GM19468 (cell line): ENCODE data around the gene SFTA2.
"Not testable (repeated sequence)": the region's sequence is repeated elsewhere in the genome, so short reads cannot be mapped to it uniquely, and the experiment has no call there.

Experiments
- ATAC-seq: cut with Tn5 transposase; IDR thresholded peaks from one replicate; pipeline ENCODE4 v1.9.1; 2021; ENCODE audit warnings: mild to moderate bottlenecking, moderate library complexity, moderate number of reproducible peaks; ENCODE audit not compliant: unreplicated experiment; ENCODE audit errors: extremely low read depth

Gene SFTA2

DNA sequence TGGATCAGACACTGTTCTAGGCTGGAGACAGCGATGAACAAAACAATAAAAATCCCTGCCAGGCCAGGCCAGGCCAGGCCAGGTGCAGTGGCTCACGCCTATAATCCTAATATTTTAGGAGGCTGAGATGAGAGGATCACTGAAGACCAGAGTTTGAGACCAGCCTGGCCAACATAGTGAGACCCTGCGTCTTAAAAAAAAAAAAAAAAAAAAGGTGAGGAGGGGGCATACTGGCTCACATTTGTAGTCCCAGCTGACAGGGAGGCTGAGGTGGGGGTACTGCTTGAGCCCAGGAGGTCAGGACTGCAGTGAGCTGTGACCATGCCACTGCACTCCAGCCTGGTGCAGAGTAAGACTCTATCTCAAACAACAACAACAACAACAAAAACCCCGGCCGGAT is 13.3 kb upstream of the SFTA2 start:
- ATAC-seq = no peak

DNA sequence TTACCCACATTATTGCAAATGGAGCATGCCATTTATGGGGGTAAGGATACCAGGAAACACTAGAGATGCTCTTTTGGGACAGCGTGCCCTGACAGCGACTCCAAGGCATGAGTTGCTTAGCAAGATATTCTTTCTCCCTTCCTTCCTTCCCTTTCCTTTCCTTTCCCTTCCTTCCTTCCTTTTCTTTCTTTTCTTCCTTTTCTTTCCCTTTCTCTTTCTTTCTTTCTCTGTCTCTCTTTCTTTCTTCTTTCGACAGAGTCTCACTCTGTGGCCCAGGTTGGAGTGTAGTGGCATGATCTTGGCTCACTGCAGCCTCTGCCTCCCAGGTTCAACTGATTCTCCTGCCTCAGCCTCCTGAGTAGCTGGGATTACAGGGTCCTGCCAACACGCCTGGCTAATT is 12.1 kb upstream of the SFTA2 start:
- ATAC-seq = no peak

DNA sequence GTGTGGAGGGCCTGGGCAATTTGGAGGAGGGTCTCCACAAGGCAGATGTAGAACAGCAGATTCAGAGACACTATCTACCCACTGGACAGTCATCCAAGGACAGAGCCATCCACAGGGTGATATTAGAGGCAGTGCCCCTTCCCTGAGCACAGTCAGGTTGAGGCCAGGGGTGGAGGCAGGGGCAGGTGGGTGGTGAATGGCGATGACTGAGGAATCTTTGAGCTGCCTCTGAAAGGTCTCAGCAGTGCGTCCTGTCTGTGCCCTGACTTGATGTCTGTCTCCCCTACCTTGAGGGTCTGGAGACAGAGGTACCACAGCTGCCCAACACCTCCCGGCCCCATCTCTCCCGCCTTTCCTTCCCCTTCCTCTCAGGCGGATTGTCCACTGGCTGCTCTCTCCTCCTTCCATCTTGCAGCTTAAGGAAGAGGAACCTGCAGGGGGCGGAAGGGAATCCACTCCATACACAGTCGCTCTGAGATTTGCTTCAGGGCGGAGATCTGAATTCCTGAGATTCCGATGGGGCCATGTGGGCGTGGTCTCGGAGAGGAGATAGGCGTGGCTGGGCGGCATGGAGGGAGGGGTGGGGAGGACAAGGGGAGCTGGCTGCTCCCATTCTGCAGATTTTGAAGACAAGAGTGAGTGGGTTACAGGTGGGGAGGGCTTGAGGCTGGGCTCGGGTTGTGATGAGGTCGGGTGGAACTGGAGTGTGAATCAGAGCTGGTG is 10.5 kb upstream of the SFTA2 start:
- ATAC-seq = no peak

DNA sequence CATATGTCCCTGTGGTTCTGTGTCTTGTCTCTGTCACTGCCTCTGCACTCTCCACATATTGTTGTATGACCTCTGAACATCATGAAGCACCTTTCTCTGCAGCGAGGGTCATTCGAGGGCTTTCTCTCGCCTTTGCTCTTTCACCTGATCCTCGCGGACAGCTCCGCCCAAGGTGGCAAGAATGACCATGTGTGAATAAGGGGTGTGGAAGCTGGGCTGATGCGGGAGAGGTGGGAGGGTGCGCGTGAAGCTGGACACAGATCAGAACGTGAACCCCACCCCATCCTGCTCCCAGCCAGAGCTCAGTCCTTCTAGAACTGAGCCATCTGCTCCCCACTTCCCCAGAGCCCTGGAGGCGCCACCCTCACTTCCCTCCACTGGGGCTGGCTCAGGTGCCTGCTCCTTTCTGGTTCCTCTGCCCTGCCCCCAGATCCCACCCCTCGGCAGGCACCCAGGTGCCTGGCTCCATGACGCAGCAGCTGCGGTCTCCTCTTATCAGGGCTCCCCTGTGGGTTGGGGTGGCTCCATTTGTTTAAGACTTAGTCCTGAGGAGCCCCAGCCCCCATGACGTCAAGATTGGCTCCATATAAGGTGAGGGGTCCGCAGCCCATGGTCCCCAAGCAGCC is 8.5 kb upstream of the SFTA2 start, which contains the start of gene MUCL3:
Gene MUCL3 (plus strand): TSS at position 613 of the 626 bp plus-strand sequence. CDS start 27 bp downstream, outside the sequence.
- ATAC-seq = no peak

DNA sequence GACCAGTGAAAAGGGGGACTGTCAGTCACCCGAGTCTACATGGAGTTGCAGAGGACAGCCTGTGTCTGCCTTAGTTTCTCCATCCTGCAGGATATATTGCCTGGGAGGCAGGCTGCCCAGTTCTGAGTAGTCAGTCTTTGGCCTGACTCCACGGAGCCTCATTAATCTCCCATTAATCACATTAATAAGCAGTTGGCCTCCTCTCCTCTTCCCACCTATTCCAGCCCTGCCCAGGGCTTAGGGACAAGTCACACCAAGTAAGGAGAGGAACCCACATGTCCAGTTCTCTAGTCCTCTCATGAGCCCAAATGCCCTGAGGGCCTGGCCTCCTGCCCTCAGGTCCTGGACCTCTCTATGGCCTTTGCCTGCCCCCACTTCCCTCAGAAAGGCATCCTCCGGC is 7.5 kb upstream of the SFTA2 start:
- no peak for ATAC-seq

DNA sequence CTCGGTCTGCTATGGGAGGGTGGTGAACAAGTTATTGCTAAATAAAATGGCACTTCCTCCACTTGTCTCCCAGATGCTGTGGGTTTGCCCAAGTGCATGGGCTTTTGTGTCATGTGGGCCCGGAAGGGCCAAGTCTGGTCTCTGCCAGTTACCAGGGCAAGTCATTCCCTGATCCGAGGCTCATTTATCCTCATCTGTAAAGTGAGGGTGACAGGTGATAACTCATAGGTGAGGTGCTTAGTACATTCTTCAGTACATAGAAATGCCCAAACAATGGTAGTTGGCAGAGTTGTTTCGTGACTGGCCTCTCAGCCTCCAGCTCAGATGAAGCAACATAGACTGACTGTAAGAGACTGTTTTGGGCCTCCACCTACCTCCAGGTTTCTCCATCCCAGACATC is 6.8 kb upstream of the SFTA2 start:
- ATAC-seq = no peak

DNA sequence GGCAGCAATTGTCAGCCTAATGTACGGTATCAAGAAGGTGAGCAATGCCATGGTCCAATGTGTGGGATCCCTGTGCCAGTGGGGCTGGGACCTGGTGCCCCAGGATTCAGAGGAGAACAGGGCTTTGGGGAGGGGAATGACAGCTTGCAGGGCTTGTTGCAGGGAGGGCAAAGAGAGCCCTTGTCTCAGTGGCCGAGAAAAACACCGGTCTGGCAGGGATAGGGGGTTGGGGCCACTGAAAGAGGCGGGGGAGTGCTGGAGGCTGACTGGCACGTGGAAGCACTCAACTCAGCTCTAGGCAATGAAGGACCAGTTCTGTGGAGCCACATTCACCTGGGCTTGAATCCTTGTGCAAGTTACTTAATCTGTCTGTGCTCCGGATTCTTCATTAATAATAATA is 5.3 kb upstream of the SFTA2 start:
- ATAC-seq = no peak

DNA sequence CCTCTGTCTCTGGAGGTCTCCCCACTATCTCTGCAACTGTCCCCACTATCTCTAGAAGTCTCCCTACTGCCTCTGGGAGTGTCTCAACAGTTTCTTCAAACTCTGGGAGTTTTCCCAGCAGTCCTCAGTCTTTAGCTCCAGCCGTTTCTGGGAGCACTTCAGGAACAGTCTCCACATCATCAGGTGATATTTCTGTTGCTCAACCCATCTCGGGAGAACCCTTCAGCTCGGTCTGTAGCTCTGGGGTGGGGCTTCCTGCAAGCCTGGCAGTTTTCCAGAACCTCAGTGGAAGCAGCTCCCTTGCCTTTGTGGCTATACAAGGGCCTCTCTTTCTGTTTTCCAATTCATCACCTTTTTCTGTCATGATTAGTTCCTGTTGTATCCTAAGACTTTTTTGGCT is 3.0 kb upstream of the SFTA2 start:
- no peak for ATAC-seq

DNA sequence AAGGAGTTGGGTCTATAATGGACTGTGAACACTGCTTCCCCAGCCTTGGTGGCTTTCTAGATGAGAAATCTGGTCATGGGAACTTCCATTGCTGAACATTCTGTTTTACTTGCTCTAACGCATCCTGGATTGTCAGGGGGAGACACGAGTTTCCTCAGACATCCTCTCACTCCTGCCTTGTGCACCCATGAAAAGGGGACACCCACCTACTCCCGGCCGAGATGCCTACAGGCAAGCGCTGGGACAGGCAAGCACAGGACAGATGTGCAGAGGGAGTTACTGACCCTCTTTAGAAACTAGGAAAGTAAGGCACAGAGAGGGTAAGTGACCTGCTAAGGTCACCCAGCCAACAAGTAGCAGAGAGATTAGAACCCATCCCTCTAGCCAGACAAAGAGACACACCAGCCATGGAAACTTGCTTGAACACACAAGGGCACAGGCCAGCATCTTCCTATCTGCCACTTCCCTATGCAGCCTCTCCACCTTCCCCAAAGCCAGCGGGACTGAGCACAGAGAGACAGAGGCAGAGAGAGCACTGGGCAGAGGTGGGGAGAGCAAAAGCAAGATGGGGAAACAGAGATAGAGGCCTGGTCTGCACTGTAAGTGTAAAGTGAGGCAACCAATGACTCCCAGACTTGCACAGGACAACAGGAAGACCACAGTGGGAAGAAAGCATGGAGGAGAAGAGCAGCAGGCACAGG is 845 bp upstream of the SFTA2 start:
- no peak for ATAC-seq

DNA sequence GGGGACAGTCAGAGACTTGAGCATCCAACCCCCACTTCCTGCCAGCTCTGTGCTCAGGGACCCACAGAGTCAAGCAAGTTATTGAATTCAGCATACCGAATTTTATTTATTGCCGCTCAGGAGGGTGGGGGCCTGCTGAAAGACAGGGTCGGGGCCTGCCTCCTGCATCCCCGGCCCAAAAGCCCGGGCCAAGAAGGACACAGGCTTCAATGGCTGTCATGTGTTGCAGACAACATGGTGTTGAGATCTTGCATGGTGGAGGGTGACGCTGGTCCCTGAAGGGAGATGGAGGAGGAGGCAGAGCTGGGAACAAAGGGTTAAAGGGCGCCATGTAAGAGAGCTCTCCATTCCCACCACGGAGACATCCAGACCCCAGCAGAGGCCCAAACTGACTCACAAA is 698 bp downstream of the SFTA2 start:
- ATAC-seq = no peak

DNA sequence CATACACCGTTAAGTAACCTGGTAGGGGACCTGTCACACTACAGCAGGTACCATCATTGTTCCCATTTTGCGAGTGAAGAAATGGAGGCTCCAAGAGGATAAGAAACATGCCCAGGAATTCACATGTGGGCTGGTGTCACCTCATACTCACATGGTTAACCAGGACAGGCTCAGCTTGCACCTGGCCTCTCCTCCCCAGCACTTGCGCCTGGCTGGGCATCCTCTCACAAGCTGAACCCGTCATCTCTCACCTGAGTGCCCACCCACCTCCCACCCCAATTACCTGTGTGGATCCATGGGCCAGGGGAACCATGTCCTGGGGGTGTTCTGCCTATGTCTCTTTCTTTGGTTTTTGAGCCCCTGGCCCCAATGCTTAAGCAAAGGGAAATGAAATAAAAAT is 1.5 kb downstream of the SFTA2 start:
- no peak for ATAC-seq

DNA sequence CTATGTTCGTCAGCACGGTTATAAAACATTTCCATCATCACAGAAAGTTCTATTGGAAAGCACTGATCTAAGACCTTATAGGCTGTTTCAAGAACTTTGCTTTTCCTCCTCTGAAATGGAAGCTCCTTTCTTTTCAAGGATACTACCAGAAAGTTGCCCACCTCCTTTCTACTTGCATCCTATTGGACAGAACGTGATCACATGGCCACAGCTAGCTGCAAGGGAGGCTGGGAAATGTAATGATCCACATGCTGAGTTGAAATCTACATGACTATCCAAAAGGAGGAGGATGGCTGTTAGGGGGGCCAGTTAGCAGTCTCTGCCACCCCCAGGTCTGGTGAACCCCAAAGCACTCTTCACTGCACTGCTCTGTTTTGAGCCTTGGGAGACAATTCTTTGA is 3.3 kb downstream of the SFTA2 start:
- no peak for ATAC-seq

DNA sequence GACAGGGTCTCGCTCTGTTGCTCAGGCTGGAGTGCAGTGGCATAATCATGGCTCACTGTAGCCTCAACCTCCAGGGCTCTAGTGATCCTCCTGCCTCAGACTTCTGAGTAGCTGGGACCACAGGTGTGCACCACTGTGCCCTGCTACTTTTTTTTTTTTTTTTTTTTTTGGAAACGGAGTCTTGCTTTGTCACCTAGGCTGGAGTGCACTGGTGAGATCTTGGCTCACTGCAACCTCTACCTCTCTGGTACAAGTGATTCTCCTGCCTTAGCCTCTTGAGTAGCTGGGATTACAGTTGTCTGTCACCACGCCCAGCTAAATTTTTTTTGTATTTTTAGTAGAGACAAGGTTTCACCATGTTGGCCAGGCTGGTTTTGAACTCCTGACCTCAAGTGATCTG is 4.9 kb downstream of the SFTA2 start:
- not testable (repeated sequence) for ATAC-seq

DNA sequence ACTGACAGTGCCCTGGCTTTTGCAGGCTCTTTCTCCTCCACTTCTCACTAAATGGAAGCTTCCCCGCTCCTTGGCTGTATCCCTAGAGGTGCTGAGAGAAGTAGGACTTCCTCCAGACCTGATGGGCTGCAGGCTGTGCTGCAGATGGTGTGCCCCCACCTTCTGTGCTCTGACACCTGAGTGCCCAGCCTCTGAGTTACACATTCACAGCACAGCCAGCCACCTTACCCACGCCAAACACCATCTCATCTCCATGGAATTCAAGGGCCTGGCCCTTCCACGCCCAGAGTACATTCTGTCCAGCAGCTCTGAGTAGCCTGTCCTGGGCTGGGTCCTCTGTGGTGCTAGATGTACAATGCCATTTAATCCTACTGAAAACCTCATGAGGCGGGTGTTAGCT is 5.3 kb downstream of the SFTA2 start:
- no peak for ATAC-seq

DNA sequence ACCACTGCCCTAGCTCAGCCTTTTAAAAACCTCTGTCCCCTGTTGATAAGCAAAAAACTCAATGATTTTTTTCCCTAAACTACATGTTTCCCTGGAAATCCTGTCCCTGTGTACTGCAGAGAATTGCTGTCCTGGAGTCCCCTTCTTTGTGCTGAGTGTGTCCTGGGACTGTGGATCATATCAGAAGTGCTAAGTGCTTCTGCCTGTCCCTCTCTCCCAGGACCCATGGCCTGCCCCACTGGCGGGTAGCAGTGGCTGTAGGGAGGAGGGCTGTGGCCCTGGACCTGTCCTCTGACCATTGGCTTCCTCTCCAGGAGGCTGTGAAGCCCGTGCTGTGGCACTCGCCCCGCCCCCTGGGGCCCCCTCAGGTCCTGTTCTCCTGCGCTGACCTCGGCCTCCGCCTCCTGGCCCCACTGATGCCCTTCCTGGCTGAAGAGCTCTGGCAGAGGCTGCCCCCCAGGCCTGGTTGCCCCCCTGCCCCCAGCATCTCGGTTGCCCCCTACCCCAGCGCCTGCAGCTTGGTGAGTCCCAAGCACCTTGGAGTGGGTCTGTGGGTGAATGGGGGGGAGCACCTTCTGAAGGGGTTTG is 7.8 kb downstream of the SFTA2 start:
- not testable (repeated sequence) for ATAC-seq

DNA sequence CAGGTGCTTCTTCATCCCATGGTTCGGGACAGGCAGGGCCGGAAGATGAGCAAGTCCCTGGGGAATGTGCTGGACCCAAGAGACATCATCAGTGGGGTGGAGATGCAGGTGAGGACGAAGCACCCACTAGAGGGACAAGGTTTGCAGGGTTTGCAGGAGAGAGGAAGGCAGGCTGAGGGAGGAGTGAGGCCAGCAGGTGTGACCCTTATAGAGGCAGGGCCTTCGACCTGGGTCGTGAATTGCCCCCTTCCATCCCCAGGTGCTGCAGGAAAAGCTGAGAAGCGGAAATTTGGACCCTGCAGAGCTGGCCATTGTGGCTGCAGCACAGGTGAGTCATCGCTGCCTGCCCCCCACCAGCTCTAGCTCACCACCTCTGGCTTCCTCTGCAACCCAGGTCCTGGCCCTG is 9.5 kb downstream of the SFTA2 start:
- ATAC-seq = no peak

DNA sequence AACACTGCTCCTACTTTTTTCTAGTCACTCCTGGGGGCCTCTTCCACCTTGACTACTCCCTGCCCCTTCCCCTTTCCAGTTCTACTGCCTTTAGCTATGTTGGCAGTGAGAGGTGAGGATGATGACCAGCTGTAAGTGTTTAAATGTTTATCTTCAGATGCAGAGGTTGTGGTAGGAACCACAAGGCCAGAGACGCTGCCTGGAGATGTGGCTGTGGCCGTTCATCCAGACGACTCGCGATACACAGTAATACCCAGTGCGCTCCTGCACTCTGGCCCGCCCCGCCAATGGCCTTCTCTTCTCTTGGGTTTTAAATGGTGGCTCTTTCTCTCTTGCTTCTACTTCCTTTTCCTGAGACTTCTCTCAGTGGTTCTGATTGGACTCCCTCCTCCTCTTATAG is 13.3 kb downstream of the SFTA2 start:
- ATAC-seq = no peak

DNA sequence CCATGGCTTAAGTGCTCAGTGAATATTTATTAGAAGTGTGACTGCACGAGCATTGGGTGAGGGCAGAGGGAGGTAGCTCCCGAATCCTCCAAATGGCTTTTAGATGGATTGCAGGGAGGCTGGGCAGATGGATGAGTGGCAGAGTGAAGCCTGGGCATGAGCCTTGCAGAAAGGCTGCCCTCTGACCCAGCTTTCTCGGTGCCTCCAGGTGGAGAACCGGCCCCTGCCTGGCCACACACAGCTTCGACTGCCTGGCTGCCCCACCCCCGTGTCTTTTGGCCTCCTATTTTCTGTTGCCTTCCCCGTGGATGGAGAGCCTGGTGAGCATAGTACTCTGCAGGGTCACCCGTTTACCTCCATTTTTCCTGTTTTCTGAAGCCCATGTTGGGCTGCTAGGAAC is 14.5 kb downstream of the SFTA2 start:
- ATAC-seq = no peak

DNA sequence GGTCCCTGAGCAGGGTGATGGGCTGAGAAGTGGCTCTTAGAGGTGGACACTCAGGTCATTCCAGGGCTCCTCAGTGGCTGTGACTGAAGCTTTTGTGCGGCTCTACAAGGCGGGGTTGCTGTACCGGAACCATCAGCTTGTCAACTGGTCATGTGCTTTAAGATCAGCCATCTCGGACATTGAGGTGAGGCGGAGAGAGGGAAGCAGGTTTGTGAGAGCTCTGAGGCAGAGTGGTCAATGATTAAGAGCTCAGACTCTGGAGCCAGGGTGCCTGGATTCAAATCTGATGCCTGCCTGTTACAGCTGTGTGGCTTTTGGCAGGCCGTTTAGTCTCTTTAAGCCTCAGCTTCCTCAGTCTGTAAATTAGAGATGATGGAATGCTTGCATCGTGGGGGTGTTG is 14.9 kb downstream of the SFTA2 start:
- ATAC-seq = no peak

DNA sequence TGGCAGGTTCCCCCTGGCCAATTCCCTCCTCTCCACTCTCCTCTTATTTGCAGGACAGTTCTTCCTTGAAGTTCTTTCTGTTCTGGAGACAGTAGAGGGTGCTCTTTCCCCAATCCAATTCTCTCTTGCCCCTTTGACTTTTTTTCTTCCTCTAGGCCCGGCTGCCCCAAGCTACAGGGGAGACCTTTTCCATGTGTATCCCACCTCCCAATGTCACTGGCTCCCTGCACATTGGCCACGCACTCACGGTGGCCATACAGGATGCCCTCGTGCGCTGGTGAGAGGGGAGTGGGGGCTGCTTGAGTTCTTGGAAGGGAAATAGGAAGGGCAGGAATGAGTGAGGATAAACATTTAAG is 16.4 kb downstream of the SFTA2 start:
- no peak for ATAC-seq
